GM12872 (cell line): ENCODE measurements around the gene ANKAR.

Source experiments
- CTCF ChIP-seq: IDR thresholded peaks from 3 replicates; pipeline ENCODE4 v1.5.1; 2011; ENCODE audit warnings: low read depth, mild to moderate bottlenecking, low read length, moderate library complexity; ENCODE audit not compliant: insufficient read depth

The ANKAR gene

GRCh38 chr2:189700681-189701080 is 26.2 kb downstream of the ANKAR start:
- no peak for TF ChIP-seq CTCF

- TF ChIP-seq CTCF: 0 out of 3 replicates have a peak, but pooled peaks have one; percentile 5
Measured at GRCh38 chr2:189702071-189702470, 27.6 kb downstream of the ANKAR start.

GRCh38 chr2:189709501-189710221 is 35.2 kb downstream of the ANKAR start:
- no peak for TF ChIP-seq CTCF

DNA sequence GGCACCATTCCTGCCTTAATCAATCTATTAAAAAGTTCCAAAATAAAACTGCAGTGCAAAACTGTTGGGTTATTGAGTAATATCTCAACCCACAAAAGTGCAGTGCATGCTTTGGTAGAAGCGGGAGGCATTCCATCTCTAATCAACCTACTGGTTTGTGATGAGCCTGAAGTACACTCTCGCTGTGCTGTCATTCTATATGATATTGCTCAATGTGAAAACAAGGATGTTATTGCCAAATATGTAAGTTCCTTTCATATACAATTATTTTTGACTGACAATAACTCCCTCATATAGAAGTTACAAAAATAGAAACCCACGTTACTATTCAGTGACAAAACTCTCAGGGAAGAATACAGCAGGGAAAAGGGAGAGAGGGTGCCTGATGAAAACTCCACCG is 45.1 kb downstream of the ANKAR start:
- TF ChIP-seq CTCF: no peak

DNA sequence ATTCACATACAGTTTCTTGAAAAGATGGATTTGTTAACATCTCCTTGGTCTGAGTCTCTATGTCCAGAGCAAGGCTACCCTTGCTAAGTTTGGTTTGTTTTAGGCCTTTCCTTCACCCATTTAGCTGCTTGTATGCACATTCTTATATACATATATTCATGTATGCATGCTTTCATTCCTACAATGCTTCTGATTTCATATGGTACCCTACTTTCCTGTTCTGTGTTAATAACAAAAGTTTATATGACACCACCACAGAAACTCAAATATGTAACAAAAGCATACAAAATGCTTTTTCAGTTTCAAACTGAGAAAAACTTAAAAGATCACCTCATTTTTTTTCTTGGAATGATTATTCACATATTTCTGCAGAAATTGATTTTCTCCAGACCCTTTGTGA is 48.7 kb downstream of the ANKAR start:
- TF ChIP-seq CTCF: no peak
